Endothelial cell of umbilical vein (primary cell): ENCODE data around the gene KAZN.

ENCODE experiments used
- EZH2 ChIP-seq: IDR thresholded peaks from 2 replicates; pipeline ENCODE4 v1.6.1; 2012; ENCODE audit warnings: borderline replicate concordance, low read depth, mild to moderate bottlenecking, moderate library complexity, low read length, inconsistent platforms; ENCODE audit not compliant: severe bottlenecking
- MYC ChIP-seq: IDR thresholded peaks from one replicate; pipeline ENCODE4 v1.6.1; 2011; ENCODE audit warnings: mild to moderate bottlenecking, low read depth, low read length
- POLR2A ChIP-seq: IDR thresholded peaks from 2 replicates; pipeline ENCODE4 v1.6.1; 2012; ENCODE audit warnings: low read depth, mild to moderate bottlenecking, control low read depth, low read length
- POLR2AphosphoS5 ChIP-seq: IDR thresholded peaks from 2 replicates; pipeline ENCODE4 v1.6.1; 2012; ENCODE audit warnings: low read depth, mild to moderate bottlenecking, control low read depth, low read length, moderate library complexity; ENCODE audit not compliant: insufficient read depth
- TF ChIP-seq, protein P1 (sequence below), 2 donors: IDR thresholded peaks; 1 replicate in 1 of 2; 2 replicates in 1 of 2; pipeline ENCODE4 v1.5.1; 2011; ENCODE audit warnings: low read length in 2 of 2, mild to moderate bottlenecking in 2 of 2, moderate library complexity in 2 of 2, control low read depth in 1 of 2, inconsistent platforms in 1 of 2, low read depth in 1 of 2; ENCODE audit not compliant: insufficient read depth in 1 of 2; ENCODE audit errors: extremely low read depth in 1 of 2

DNA sequence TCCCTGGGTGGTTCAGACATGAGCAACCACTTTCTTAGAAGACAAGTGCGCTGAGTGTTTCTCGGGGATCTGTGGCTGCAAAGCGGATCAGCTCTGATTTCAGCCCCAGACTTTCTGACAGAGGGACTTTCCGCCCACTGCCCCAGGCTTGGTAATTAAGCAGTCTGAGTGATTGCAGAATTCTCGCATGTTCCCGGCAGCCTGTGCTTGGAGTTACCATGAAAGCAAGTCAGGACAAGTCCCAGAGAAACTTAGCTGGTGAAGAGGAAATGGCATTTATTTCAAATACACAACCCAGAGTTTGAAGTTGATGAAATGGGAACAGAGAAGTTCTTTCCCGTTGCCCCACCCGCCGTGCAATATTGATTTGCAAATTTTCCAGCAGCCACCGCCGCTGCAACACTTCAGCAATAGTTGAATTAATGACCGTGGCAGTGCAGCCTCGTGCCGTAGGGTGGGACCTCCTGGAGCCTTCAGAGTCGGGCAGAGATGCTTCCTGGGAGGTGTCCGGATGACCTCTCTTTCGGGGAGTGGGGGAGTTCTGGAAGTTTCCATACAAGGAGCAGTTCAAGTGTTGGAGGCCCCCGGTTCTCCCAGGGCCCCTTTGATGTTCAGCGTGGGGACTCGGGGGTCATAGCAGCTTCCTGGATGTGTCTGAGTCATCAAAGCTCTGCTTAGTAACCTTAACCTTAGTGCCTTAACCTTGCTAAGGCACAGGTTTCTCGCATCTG lies 134.7 kb downstream of the KAZN start:
- TF ChIP-seq POLR2A (no peak), POLR2AphosphoS5 (no peak), MYC (no peak), EZH2 (no peak)
- TF ChIP-seq, protein P1, sequence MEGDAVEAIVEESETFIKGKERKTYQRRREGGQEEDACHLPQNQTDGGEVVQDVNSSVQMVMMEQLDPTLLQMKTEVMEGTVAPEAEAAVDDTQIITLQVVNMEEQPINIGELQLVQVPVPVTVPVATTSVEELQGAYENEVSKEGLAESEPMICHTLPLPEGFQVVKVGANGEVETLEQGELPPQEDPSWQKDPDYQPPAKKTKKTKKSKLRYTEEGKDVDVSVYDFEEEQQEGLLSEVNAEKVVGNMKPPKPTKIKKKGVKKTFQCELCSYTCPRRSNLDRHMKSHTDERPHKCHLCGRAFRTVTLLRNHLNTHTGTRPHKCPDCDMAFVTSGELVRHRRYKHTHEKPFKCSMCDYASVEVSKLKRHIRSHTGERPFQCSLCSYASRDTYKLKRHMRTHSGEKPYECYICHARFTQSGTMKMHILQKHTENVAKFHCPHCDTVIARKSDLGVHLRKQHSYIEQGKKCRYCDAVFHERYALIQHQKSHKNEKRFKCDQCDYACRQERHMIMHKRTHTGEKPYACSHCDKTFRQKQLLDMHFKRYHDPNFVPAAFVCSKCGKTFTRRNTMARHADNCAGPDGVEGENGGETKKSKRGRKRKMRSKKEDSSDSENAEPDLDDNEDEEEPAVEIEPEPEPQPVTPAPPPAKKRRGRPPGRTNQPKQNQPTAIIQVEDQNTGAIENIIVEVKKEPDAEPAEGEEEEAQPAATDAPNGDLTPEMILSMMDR (IDR thresholded peaks at IDR 0.05; ENCODE audit: extremely low read depth in 1 of 2, insufficient read depth in 1 of 2, low read depth in 1 of 2, low read length in 2 of 2): no peak
